Endothelial cell of umbilical vein (primary cell): ENCODE data around the gene TBC1D16. TPM values are rescaled to one million over a fixed set of nuclear protein-coding genes. Genes with fewer than 3 reads are reported as not detected.

ENCODE experiments used
- BruUV-seq: library from RNA; stranded (reverse); fragments of 400-500 nt; replicated peaks from 2 replicates; lab custom pipeline; 2021; lab: Mats Ljungman, UMichigan
- CTCF ChIA-PET: fragments of 300-600, 350-600 bp; sonication (Branson Sonifier 250); formaldehyde crosslinking; loops from one replicate; lab custom pipeline; 2021; ENCODE audit warnings: antibody characterized with exemption, inconsistent platforms; lab: Charles Lee
- POLR2A ChIA-PET: fragments of 300-600, 350-600 bp; sonication (Branson Sonifier 250); formaldehyde crosslinking; loops from one replicate; lab custom pipeline; 2021; ENCODE audit warnings: antibody characterized with exemption, inconsistent platforms; lab: Charles Lee
- DNase-seq: peaks from one replicate; pipeline ENCODE4 v3.0.0-alpha.2; 2011; ENCODE audit warnings: low read depth, low spot score
- FAIRE-seq: peaks from 2 replicates; lab custom pipeline; 2011; peaks lifted over from hg19 to GRCh38; lab: Jason Lieb, UNC
- H2AFZ ChIP-seq: 2 replicates; pipeline ENCODE4 v1.6.0; 2012; ENCODE audit warnings: low read depth, low read length, control low read depth, inconsistent platforms
- H3K27ac ChIP-seq: 2 replicates; pipeline ENCODE4 v1.5.1; 2011; ENCODE audit warnings: low read depth, mild to moderate bottlenecking, control low read depth, low read length, moderate library complexity; ENCODE audit not compliant: insufficient read depth
- H3K27me3 ChIP-seq, 2 experiments: 2 replicates each; pipeline versions ENCODE4 v1.6.0 to v1.6.1; 2011; ENCODE audit warnings: low read length in 2 of 2, mixed read lengths in 1 of 2; ENCODE audit not compliant: control insufficient read depth in 2 of 2, insufficient read depth in 2 of 2
- H3K36me3 ChIP-seq, 2 experiments: 2 replicates in 1 of 2; 3 replicates in 1 of 2; pipeline ENCODE4 v1.5.1; 2011; ENCODE audit warnings: low read length in 2 of 2, mild to moderate bottlenecking in 1 of 2, moderate library complexity in 1 of 2; ENCODE audit not compliant: control insufficient read depth in 2 of 2, insufficient read depth in 2 of 2; ENCODE audit errors: extremely low read depth in 1 of 2
- H3K4me1 ChIP-seq: 3 replicates; pipeline ENCODE4 v1.5.1; 2011; ENCODE audit warnings: mild to moderate bottlenecking, low read length; ENCODE audit not compliant: control insufficient read depth, insufficient read depth; ENCODE audit errors: extremely low read depth
- H3K4me2 ChIP-seq: 2 replicates; pipeline ENCODE4 v1.6.1; 2011; ENCODE audit warnings: low read length, control low read depth, mixed read lengths; ENCODE audit not compliant: insufficient read depth
- H3K4me3 ChIP-seq, 3 experiments: fragments of 200-600 bp in 1 of 3; sonication (generic), shearing (Covaris generic) in 1 of 3; replicated peaks in 1 of 3; 2 replicates each; pipeline ENCODE4 v1.5.1; 2011 to 2016; ENCODE audit warnings: control low read depth in 3 of 3, low read length in 3 of 3, mild to moderate bottlenecking in 2 of 3, inconsistent platforms in 1 of 3, low read depth in 1 of 3, moderate library complexity in 1 of 3; ENCODE audit not compliant: insufficient read depth in 1 of 3
- H3K79me2 ChIP-seq: 2 replicates; pipeline ENCODE4 v1.6.0; 2012; ENCODE audit warnings: low read length, inconsistent platforms; ENCODE audit not compliant: control insufficient read depth, insufficient read depth
- H3K9ac ChIP-seq: replicated peaks from 2 replicates; pipeline ENCODE3; 2011; ENCODE audit warnings: low read length, control low read depth; ENCODE audit not compliant: insufficient read depth; ENCODE audit errors: extremely low read depth
- H3K9me1 ChIP-seq: replicated peaks from 3 replicates; pipeline ENCODE4 v1.6.0; 2011; ENCODE audit warnings: mild to moderate bottlenecking, low read length; ENCODE audit not compliant: control insufficient read depth, insufficient read depth; ENCODE audit errors: extremely low read depth
- H3K9me3 ChIP-seq: replicated peaks from 2 replicates; pipeline ENCODE4 v1.5.1; 2012; ENCODE audit warnings: low read length, inconsistent platforms; ENCODE audit not compliant: control insufficient read depth, insufficient read depth
- H4K20me1 ChIP-seq: replicated peaks from 2 replicates; pipeline ENCODE3; 2011; ENCODE audit warnings: mild to moderate bottlenecking, low read length; ENCODE audit not compliant: control insufficient read depth, insufficient read depth; ENCODE audit errors: extremely low read depth
- EZH2 ChIP-seq: IDR thresholded peaks from 2 replicates; pipeline ENCODE4 v1.6.1; 2012; ENCODE audit warnings: borderline replicate concordance, low read depth, mild to moderate bottlenecking, moderate library complexity, low read length, inconsistent platforms; ENCODE audit not compliant: severe bottlenecking
- FOS ChIP-seq: IDR thresholded peaks from 2 replicates; pipeline ENCODE4 v1.6.1; 2011; ENCODE audit warnings: mild to moderate bottlenecking, low read length, moderate library complexity, borderline replicate concordance; ENCODE audit not compliant: insufficient read depth
- GATA2 ChIP-seq: IDR thresholded peaks from 2 replicates; pipeline ENCODE4 v1.7.0; 2011; ENCODE audit warnings: low read depth, mild to moderate bottlenecking, moderate library complexity, mixed read lengths, low read length; ENCODE audit not compliant: insufficient read length, insufficient read depth
- JUN ChIP-seq: IDR thresholded peaks from 2 replicates; pipeline ENCODE4 v1.6.1; 2011; ENCODE audit warnings: borderline replicate concordance, low read depth; ENCODE audit not compliant: insufficient read length, insufficient read depth
- MYC ChIP-seq: IDR thresholded peaks from one replicate; pipeline ENCODE4 v1.6.1; 2011; ENCODE audit warnings: mild to moderate bottlenecking, low read depth, low read length
- POLR2A ChIP-seq: IDR thresholded peaks from 2 replicates; pipeline ENCODE4 v1.6.1; 2012; ENCODE audit warnings: low read depth, mild to moderate bottlenecking, control low read depth, low read length
- POLR2AphosphoS5 ChIP-seq: IDR thresholded peaks from 2 replicates; pipeline ENCODE4 v1.6.1; 2012; ENCODE audit warnings: low read depth, mild to moderate bottlenecking, control low read depth, low read length, moderate library complexity; ENCODE audit not compliant: insufficient read depth
- dilution Hi-C: fragments of 300-500 bp; cut with MboI; formaldehyde crosslinking; loops from one replicate; pipeline ENCODE4 v1.15.0; 2019; ENCODE audit warnings: low sequenced_read_pairs; ENCODE audit not compliant: extremely low pct_ligation_motif_present
- intact Hi-C: fragments of 100-400 bp; cut with micrococcal nuclease; formaldehyde crosslinking; loops from one replicate; pipeline ENCODE4 v1.10.0; 2022
- polyA plus RNA-seq, 4 experiments: library from polyadenylated mRNA; depleted of rRNA in 3 of 4; stranded (reverse) in 3 of 4; unstranded in 1 of 4; fragments of >200 nt; gene quantifications; 2 replicates each; pipeline versions ENCODE4 v1.2.1 to v1.2.3, GENCODE V29; 2011 to 2012; ENCODE audit warnings: missing spikeins in 1 of 4
- total RNA-seq: library from RNA; stranded (reverse); gene quantifications from 2 replicates; pipeline ENCODE4 v1.2.3, GENCODE V29; 2021
- TF ChIP-seq, protein P1 (sequence below): IDR thresholded peaks from 2 replicates; pipeline ENCODE4 v1.6.1; 2011; ENCODE audit not compliant: insufficient read depth, insufficient read length
- TF ChIP-seq, protein P2 (sequence below), 2 donors: IDR thresholded peaks; 1 replicate in 1 of 2; 2 replicates in 1 of 2; pipeline ENCODE4 v1.5.1; 2011; ENCODE audit warnings: low read length in 2 of 2, mild to moderate bottlenecking in 2 of 2, moderate library complexity in 2 of 2, control low read depth in 1 of 2, inconsistent platforms in 1 of 2, low read depth in 1 of 2; ENCODE audit not compliant: insufficient read depth in 1 of 2; ENCODE audit errors: extremely low read depth in 1 of 2

TBC1D16 gene
- total and polyA plus RNA-seq, 2 donors (not counting 3 experiments of a cell fraction or from before 2014, with no cell fraction given), result 12.9 to 48.6 TPM

DNA sequence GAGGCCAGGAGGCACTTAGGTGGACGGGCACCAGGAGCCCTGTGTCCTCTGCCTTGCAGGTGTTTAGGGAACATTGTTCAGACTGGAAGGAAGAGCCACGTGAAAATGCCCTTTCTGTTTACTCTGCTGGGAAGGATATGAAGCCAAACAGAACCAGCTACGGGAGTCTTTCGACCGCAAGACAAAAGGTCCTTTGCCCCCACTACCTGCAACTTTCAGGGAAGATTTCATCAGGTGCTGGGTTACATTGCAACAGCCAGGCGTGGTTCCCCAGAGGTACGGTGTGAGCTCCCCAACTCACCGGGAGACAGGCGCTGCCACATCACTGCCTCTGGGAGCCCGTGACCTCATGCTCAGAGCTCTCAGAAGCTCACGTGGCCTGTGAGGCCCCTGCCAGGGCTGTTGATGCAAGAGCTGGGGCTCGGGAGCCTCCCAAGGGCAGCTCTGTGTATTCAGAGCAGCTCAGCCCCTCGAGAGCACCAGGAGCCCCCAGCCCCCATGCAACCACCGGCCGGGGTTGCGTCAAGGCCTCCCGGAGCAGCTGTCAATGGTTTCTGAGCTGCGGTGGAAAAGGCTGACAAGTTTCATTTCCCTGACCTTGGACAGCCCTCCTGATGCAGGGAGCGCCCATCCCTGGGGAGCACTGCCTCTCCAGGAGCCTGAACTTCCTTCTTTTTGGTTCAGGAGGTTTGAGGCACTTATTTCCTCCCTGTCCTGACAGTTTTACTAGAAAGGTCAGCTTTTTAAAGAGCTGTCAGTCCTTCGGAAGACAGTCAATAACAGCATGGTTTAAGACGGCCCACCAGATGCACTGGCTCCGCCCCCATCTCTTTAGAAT, 42.1 kb downstream of the TBC1D16 start:
- Histone ChIP-seq H3K79me2 (no peaks in the 10 kb centered on the region), H2AFZ (no peak overlapping the region), H3K27ac (no peak overlapping the region), H4K20me1 (no peaks in the 10 kb centered on the region), H3K9ac (no peak overlapping the region), H3K36me3 (no peaks in the 10 kb centered on the region), H3K4me2 (no peak overlapping the region), H3K9me3 (no peaks in the 10 kb centered on the region), H3K4me1 (peaks cover 2% of the 10 kb centered on the region), H3K27me3 (no peaks in the 10 kb centered on the region), H3K4me3 (no peak overlapping the region), H3K9me1 (no peaks in the 10 kb centered on the region)
- ChIA-PET POLR2A (no interaction called here), CTCF (interaction anchor here (0.9 to 3.2 kb wide), 11 partner anchors 11 to 252 kb away, joined by 3 to 11 read pairs (median 4); partner anchors contain the start of genes CBX4 and GAA)
- BruUV-seq, result no TSS peak
- intact Hi-C loops, result no loop called here
- DNase-seq (no peak), FAIRE-seq (no peak)
- TF ChIP-seq GATA2 (no peak), POLR2A (no peak), FOS (no peak), POLR2AphosphoS5 (no peak), JUN (no peak), MYC (no peak), EZH2 (no peak)
- TF ChIP-seq, protein P1, sequence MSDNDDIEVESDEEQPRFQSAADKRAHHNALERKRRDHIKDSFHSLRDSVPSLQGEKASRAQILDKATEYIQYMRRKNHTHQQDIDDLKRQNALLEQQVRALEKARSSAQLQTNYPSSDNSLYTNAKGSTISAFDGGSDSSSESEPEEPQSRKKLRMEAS, result no peak
- TF ChIP-seq, protein P2, sequence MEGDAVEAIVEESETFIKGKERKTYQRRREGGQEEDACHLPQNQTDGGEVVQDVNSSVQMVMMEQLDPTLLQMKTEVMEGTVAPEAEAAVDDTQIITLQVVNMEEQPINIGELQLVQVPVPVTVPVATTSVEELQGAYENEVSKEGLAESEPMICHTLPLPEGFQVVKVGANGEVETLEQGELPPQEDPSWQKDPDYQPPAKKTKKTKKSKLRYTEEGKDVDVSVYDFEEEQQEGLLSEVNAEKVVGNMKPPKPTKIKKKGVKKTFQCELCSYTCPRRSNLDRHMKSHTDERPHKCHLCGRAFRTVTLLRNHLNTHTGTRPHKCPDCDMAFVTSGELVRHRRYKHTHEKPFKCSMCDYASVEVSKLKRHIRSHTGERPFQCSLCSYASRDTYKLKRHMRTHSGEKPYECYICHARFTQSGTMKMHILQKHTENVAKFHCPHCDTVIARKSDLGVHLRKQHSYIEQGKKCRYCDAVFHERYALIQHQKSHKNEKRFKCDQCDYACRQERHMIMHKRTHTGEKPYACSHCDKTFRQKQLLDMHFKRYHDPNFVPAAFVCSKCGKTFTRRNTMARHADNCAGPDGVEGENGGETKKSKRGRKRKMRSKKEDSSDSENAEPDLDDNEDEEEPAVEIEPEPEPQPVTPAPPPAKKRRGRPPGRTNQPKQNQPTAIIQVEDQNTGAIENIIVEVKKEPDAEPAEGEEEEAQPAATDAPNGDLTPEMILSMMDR (IDR thresholded peaks at IDR 0.05; ENCODE audit: extremely low read depth in 1 of 2, insufficient read depth in 1 of 2, low read depth in 1 of 2, low read length in 2 of 2), result no peak
- dilution Hi-C loops, result no loop called here
